Hepatic stellate cell (primary cell): ENCODE measurements around the gene MAGEH1.

Experiments used
- DNase-seq: peaks from one replicate; pipeline ENCODE4 v3.0.0; 2011; ENCODE audit warnings: low spot score

The MAGEH1 gene

GRCh38 chrX:55490974-55491373 lies 39.0 kb downstream of the MAGEH1 start:
- DNase-seq: no peak
